Activated CD4-positive, CD25-positive, alpha-beta regulatory T cell treated with anti-CD3 and anti-CD28 coated beads, Interleukin-2, amount 50 U/mL, for 16 hours (primary cell): ENCODE results near the gene ARHGAP40.

Experiments
- DNase-seq: peaks from one replicate; pipeline ENCODE4 v3.0.0-alpha.2; 2020; ENCODE audit warnings: low read depth, low spot score

The ARHGAP40 gene

GRCh38 chr20:38617011-38617829 is 15.6 kb downstream of the ARHGAP40 start:
- no peak for DNase-seq

GRCh38 chr20:38617830-38618196 is 16.2 kb downstream of the ARHGAP40 start:
- no peak for DNase-seq

GRCh38 chr20:38620441-38620840 is 18.8 kb downstream of the ARHGAP40 start:
- no peak for DNase-seq

GRCh38 chr20:38623061-38623460 is 21.5 kb downstream of the ARHGAP40 start:
- no peak for DNase-seq

GRCh38 chr20:38624084-38624483 is 22.5 kb downstream of the ARHGAP40 start:
- DNase-seq: no peak

- no peak for DNase-seq
These were observed 24.3 kb downstream of the ARHGAP40 start for GRCh38 chr20:38625896-38626295.

GRCh38 chr20:38626921-38627659 is 25.5 kb downstream of the ARHGAP40 start:
- DNase-seq: no peak

GRCh38 chr20:38628580-38629470 is 27.2 kb downstream of the ARHGAP40 start:
- no peak for DNase-seq

GRCh38 chr20:38629979-38630378 is 28.4 kb downstream of the ARHGAP40 start:
- no peak for DNase-seq

- no peak for DNase-seq
These were observed 29.1 kb downstream of the ARHGAP40 start for GRCh38 chr20:38630727-38631126.

GRCh38 chr20:38631155-38632022 is 29.8 kb downstream of the ARHGAP40 start:
- no peak for DNase-seq

GRCh38 chr20:38633577-38634093 is 32.0 kb downstream of the ARHGAP40 start:
- DNase-seq: no peak

- no peak for DNase-seq
These were observed 34.2 kb downstream of the ARHGAP40 start for GRCh38 chr20:38635721-38636288.

- no peak for DNase-seq
These were observed 38.9 kb downstream of the ARHGAP40 start for GRCh38 chr20:38640521-38640920.

GRCh38 chr20:38642498-38642897 is 40.9 kb downstream of the ARHGAP40 start:
- DNase-seq: no peak

GRCh38 chr20:38644588-38645260 is 43.1 kb downstream of the ARHGAP40 start:
- DNase-seq: no peak

GRCh38 chr20:38645351-38645750 is 43.7 kb downstream of the ARHGAP40 start:
- no peak for DNase-seq

GRCh38 chr20:38645980-38646858 is 44.6 kb downstream of the ARHGAP40 start:
- DNase-seq: peak; percentile 84
